Left lung (tissue), 10 donors: ENCODE results near the gene FBXW8. TPM values are rescaled to one million over a fixed set of nuclear protein-coding genes. Genes with fewer than 3 reads are reported as not detected.

Experiments used
- ATAC-seq: fragments of 200-7000 bp; cut with Tn5 transposase; one replicate; pipeline ENCODE4 v1.9.1; 2020; ENCODE audit warnings: moderate library complexity
- DNase-seq, 4 donors: peaks; one replicate each; pipeline ENCODE4 v3.0.0-alpha.2; 2013 to 2020
- H3K27ac ChIP-seq, 2 donors: fragments of 200-600 bp; sonication (generic) in 1 of 2; one replicate each; pipeline versions ENCODE4 v1.5.0 to v1.8.0; 2020 to 2021
- H3K27me3 ChIP-seq, 2 donors: fragments of 200-600 bp; sonication (generic) in 1 of 2; one replicate each; pipeline versions ENCODE4 v1.5.0 to v1.8.0; 2020 to 2021
- H3K36me3 ChIP-seq, 2 donors: fragments of 200-600 bp; sonication (generic) in 1 of 2; one replicate each; pipeline versions ENCODE4 v1.5.0 to v1.8.0; 2020 to 2021
- H3K4me1 ChIP-seq, 2 donors: fragments of 200-600 bp; one replicate each; pipeline ENCODE4 v1.8.0; 2021
- H3K4me3 ChIP-seq, 2 donors: fragments of 200-600 bp; sonication (generic) in 1 of 2; one replicate each; pipeline versions ENCODE4 v1.5.0 to v1.8.0; 2020 to 2021; ENCODE audit warnings: mild to moderate bottlenecking in 1 of 2
- H3K9me3 ChIP-seq, 2 donors: fragments of 200-600 bp; sonication (generic) in 1 of 2; one replicate each; pipeline versions ENCODE4 v1.5.0 to v1.8.0; 2020 to 2021
- CTCF ChIP-seq, 2 donors: fragments of 200-600 bp; sonication (generic) in 1 of 2; IDR thresholded peaks; one replicate each; pipeline versions ENCODE4 v1.5.0 to v1.8.0; 2021; ENCODE audit warnings: antibody characterized with exemption in 2 of 2
- intact Hi-C, 2 donors: fragments of 100-400 bp; cut with DNase I; formaldehyde crosslinking; loops; one replicate each; pipeline versions ENCODE4 v1.11.2 to v1.14.2; 2022
- polyA plus RNA-seq, 6 donors: library from polyadenylated mRNA; unstranded; fragments of 120-200 nt; gene quantifications; one replicate each; pipeline ENCODE4 v1.2.1, GENCODE V29; 2013; ENCODE audit not compliant: insufficient read length in 6 of 6
- total RNA-seq, 2 donors: library from RNA; stranded (reverse); fragmentation: NEBNext Ultra II Directional; extraction: Animal tissue kit (Norgen Biotek cat#: 25700); gene quantifications; one replicate each; pipeline ENCODE4 v1.2.1, GENCODE V29; 2021
- donor health status: DM: no; HTN: yes; CAD: no.
- donor health status: DM: no; HTN: no; CAD: no.

Gene FBXW8
- total and polyA plus RNA-seq, 8 donors: 16.0 to 28.4 (median 24.6) TPM

GRCh38 chr12:116980083-116980482 is 69.3 kb downstream of the FBXW8 start:
- no peak for ATAC-seq
- Histone ChIP-seq H3K36me3 (peaks cover 0 to under 1% of the 10 kb centered on the region in 2 donors), H3K4me3 (no peak overlapping the region), H3K27me3 (no peaks in the 10 kb centered on the region), H3K4me1 (no peaks in the 10 kb centered on the region), H3K27ac (no peak overlapping the region), H3K9me3 (no peaks in the 10 kb centered on the region)
- intact Hi-C loops: no loop called here
- no peak for TF ChIP-seq CTCF (IDR thresholded peaks at IDR 0.05)
- DNase-seq: no peak

- Histone ChIP-seq H3K36me3 (peaks cover 0 to 14% of the 10 kb centered on the region in 2 donors), H3K4me3 (no peak overlapping the region), H3K27me3 (no peaks in the 10 kb centered on the region), H3K27ac (no peak overlapping the region), H3K4me1 (no peaks in the 10 kb centered on the region), H3K9me3 (no peaks in the 10 kb centered on the region)
- DNase-seq (peak in 2 of 4 donors; percentile 42 to 61), ATAC-seq (peak; percentile 34)
- intact Hi-C loops: no loop called here
- no peak for TF ChIP-seq CTCF (IDR thresholded peaks at IDR 0.05)
Observed at GRCh38 chr12:116982791-116983411, 72.2 kb downstream of the FBXW8 start.

DNA sequence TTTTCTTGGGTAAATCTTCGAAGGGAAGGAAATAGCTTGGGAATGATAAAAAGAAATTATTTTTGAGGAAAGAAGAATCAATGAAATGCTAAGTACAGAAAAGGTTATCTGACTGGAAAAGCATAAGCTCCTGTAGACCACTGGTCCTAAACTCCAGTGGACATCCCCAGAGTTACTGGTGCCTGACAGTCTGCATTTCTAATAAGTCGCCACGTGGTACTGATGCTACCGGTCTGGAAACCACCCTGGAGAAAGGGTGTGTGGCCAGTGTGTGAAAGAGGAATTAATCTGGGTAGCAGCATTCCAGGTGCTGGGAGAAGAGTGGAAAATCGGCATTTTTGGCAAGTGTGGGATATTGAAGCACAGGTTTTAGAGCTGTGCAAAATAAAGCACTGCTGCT is 73.3 kb downstream of the FBXW8 start:
- no peaks in the 10 kb centered on the region for H3K27me3 ChIP-seq
- H3K27ac ChIP-seq: no peak overlapping the region
- intact Hi-C loops: no loop called here
- H3K9me3 ChIP-seq: no peaks in the 10 kb centered on the region
- H3K4me3 ChIP-seq: no peak overlapping the region
- ATAC-seq (no peak), DNase-seq (no peak)
- TF ChIP-seq CTCF (IDR thresholded peaks at IDR 0.05): no peak
- peaks cover 0 to 23% of the 10 kb centered on the region in 2 donors for H3K36me3 ChIP-seq
- no peaks in the 10 kb centered on the region for H3K4me1 ChIP-seq

- Histone ChIP-seq H3K27ac (no peak overlapping the region), H3K27me3 (no peaks in the 10 kb centered on the region), H3K4me3 (no peak overlapping the region), H3K36me3 (peaks cover 0 to 42% of the 10 kb centered on the region in 2 donors), H3K9me3 (no peaks in the 10 kb centered on the region), H3K4me1 (no peaks in the 10 kb centered on the region)
- intact Hi-C loops: no loop called here
- ATAC-seq (no peak), DNase-seq (no peak)
- TF ChIP-seq CTCF (IDR thresholded peaks at IDR 0.05): no peak
Observed at GRCh38 chr12:116990329-116990728, 79.6 kb downstream of the FBXW8 start.

DNA sequence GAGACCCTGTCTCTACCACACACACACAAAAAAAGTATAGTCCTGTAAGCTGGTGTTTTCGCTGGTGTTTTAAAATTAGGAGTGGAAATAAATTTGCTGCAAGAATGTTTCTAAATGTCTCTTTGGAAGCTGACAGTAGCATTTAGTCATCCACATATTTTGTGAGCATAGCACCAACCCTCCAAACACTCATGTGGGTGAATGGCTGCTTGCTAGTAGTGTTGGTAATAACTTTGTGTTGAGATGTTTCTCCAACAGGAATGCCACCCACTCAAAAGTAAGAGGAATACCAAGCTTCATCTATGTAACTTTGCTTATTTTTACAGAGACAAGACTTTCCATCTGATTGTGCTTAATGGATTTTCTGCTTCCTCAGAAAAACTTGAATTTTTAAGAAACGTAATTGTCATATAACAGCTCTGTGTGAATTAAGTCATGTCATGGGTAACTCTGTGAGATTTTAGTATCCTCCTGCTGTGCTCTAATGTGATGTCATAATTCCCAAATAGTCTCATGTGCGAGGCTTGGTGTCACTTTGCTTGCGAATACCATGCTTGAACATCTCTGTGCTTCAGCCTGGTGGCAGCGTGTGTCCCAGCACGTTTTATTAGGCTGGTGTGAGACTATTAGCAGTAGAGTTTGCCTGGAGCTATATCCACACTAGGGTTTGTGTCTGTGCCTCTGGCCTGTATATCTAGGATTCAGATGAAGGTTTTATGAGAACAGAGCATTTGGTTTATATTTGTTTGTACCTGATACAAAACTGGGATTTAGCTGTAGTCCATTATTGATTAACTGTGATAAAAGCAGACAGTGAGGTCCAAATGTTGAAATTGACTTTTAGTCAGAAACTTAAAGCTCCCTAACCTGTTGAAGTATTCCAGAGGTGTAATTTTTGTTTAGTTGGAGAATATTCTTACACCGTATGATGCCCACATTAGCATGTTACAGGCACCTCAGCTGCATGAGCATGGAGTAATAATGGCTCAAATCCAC is 80.5 kb downstream of the FBXW8 start:
- Histone ChIP-seq H3K4me3 (no peak overlapping the region), H3K27me3 (no peaks in the 10 kb centered on the region), H3K36me3 (peaks cover 0 to 36% of the 10 kb centered on the region in 2 donors), H3K9me3 (no peaks in the 10 kb centered on the region), H3K4me1 (no peaks in the 10 kb centered on the region), H3K27ac (no peak overlapping the region)
- intact Hi-C loops: no loop called here
- ATAC-seq (no peak), DNase-seq (no peak)
- no peak for TF ChIP-seq CTCF (IDR thresholded peaks at IDR 0.05)
